ENCODE measurements around the gene HSPA14.

Gene HSPA14

DNA sequence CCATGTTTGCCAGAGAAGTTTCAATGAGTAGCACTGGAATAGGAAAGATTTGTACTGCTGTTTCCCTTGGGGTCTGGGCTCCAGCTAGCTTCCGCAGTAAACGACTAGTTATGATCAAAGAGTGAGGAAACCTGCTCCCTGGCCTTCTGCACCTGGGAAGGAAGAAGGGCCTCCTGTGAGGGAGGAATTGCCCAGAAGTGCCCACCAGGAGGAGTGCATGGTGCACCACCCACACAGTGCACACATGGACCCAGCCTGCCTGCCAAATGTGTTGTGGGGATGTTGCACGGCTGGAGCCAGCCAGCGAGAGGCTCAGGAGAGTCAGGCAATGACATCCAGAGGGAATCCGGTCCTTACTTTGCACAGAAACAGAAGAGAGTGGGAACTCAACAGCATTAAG lies 36.4 kb upstream of the HSPA14 start:
- Histone ChIP-seq H3K4me3 (ENCODE audit: low read depth, low read length, poor library complexity, severe bottlenecking) (no peak overlapping the region), H3K36me3 (ENCODE audit: insufficient read depth, low read length) (no peaks in the 10 kb centered on the region), H2AFZ (ENCODE audit: low read length) (no peak overlapping the region), H3K4me2 (ENCODE audit: low read length) (no peak overlapping the region), H4K20me1 (ENCODE audit: insufficient read depth, low read length) (no peaks in the 10 kb centered on the region), H3K79me2 (ENCODE audit: insufficient read depth, low read length) (no peaks in the 10 kb centered on the region), H3K9me3 (ENCODE audit: low read length) (no peaks in the 10 kb centered on the region), H3K27ac (ENCODE audit: low read depth, low read length, poor library complexity, severe bottlenecking) (no peak overlapping the region), H3K9me2 (ENCODE audit: low read depth, low read length) (no peaks in the 10 kb centered on the region), H3K27me3 (ENCODE audit: insufficient read depth, low read length) (no peaks in the 10 kb centered on the region), H3F3A (ENCODE audit: insufficient read depth, low read length) (no peaks in the 10 kb centered on the region), H3K4me1 (ENCODE audit: insufficient read depth, low read length, severe bottlenecking) (peaks cover 18% of the 10 kb centered on the region), H3K9ac (ENCODE audit: low read length) (no peak overlapping the region)
- TF ChIP-seq, protein P1, sequence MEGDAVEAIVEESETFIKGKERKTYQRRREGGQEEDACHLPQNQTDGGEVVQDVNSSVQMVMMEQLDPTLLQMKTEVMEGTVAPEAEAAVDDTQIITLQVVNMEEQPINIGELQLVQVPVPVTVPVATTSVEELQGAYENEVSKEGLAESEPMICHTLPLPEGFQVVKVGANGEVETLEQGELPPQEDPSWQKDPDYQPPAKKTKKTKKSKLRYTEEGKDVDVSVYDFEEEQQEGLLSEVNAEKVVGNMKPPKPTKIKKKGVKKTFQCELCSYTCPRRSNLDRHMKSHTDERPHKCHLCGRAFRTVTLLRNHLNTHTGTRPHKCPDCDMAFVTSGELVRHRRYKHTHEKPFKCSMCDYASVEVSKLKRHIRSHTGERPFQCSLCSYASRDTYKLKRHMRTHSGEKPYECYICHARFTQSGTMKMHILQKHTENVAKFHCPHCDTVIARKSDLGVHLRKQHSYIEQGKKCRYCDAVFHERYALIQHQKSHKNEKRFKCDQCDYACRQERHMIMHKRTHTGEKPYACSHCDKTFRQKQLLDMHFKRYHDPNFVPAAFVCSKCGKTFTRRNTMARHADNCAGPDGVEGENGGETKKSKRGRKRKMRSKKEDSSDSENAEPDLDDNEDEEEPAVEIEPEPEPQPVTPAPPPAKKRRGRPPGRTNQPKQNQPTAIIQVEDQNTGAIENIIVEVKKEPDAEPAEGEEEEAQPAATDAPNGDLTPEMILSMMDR (IDR thresholded peaks at IDR 0.05; ENCODE audit: low read length): no peak
- TF ChIP-seq EZH2 (IDR thresholded peaks at IDR 0.05; ENCODE audit: borderline replicate concordance, low read length): no peak

DNA sequence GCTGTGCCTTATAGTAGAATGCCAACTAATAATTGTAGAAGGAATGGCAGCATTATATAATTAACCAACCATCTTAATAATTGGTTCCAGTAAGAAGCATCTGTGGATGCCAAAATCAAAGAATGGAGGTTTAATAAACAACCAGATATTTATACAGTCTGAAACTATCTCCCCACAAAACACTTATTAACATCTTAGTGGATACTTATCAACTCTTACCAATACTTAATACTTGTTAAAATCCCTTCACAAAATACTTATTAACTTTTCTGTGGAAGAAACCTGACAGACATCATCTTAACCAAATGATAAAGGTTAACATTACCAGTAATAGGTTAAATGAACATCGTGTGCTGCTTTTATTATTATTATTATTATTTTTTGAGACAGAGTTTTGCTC lies 34.3 kb upstream of the HSPA14 start:
- no peak for TF ChIP-seq EZH2 (IDR thresholded peaks at IDR 0.05; ENCODE audit: borderline replicate concordance, low read length)
- TF ChIP-seq, protein P1 (IDR thresholded peaks at IDR 0.05; ENCODE audit: low read length): no peak
- Histone ChIP-seq H3K79me2 (ENCODE audit: insufficient read depth, low read length) (no peaks in the 10 kb centered on the region), H3K4me2 (ENCODE audit: low read length) (no peak overlapping the region), H4K20me1 (ENCODE audit: insufficient read depth, low read length) (no peaks in the 10 kb centered on the region), H3K36me3 (ENCODE audit: insufficient read depth, low read length) (no peaks in the 10 kb centered on the region), H3K4me3 (ENCODE audit: low read depth, low read length, poor library complexity, severe bottlenecking) (no peak overlapping the region), H3K9me3 (ENCODE audit: low read length) (no peaks in the 10 kb centered on the region), H3K9ac (ENCODE audit: low read length) (no peak overlapping the region), H3K27me3 (ENCODE audit: insufficient read depth, low read length) (no peaks in the 10 kb centered on the region), H3K9me2 (ENCODE audit: low read depth, low read length) (no peaks in the 10 kb centered on the region), H2AFZ (ENCODE audit: low read length) (no peak overlapping the region), H3K4me1 (ENCODE audit: insufficient read depth, low read length, severe bottlenecking) (peaks cover 13% of the 10 kb centered on the region), H3K27ac (ENCODE audit: low read depth, low read length, poor library complexity, severe bottlenecking) (no peak overlapping the region), H3F3A (ENCODE audit: insufficient read depth, low read length) (no peaks in the 10 kb centered on the region)

DNA sequence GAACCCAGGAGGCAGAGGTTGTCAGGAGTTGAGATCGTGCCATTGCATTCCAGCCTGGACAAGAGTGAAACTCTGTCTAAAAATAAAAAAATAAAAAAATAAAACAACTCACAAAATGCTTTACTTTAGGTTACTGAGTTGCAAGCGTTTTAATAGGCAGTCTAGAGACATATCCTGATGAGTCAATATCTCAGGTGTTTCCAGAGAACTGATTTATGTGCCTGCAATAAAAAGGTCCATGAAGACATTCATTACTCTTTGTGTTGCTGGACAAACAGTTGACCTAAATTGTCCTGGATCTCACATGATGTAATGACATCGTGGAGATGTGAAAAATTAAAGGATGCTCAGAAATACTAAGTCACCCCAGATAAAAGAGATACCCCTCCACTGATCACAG lies 31.8 kb upstream of the HSPA14 start:
- Histone ChIP-seq H3K9me2 (ENCODE audit: low read depth, low read length) (no peaks in the 10 kb centered on the region), H3K4me1 (ENCODE audit: insufficient read depth, low read length, severe bottlenecking) (peaks cover 19% of the 10 kb centered on the region), H3K79me2 (ENCODE audit: insufficient read depth, low read length) (no peaks in the 10 kb centered on the region)

More for the DNA sequence above, 31.8 kb upstream of the HSPA14 start:
- Histone ChIP-seq H3K36me3 (ENCODE audit: insufficient read depth, low read length) (no peaks in the 10 kb centered on the region), H3F3A (ENCODE audit: insufficient read depth, low read length) (no peaks in the 10 kb centered on the region), H2AFZ (ENCODE audit: low read length) (no peak overlapping the region), H3K4me2 (ENCODE audit: low read length) (no peak overlapping the region), H4K20me1 (ENCODE audit: insufficient read depth, low read length) (no peaks in the 10 kb centered on the region), H3K27ac (ENCODE audit: low read depth, low read length, poor library complexity, severe bottlenecking) (no peak overlapping the region), H3K9ac (ENCODE audit: low read length) (no peak overlapping the region), H3K27me3 (ENCODE audit: insufficient read depth, low read length) (no peaks in the 10 kb centered on the region), H3K9me3 (ENCODE audit: low read length) (no peaks in the 10 kb centered on the region), H3K4me3 (ENCODE audit: low read depth, low read length, poor library complexity, severe bottlenecking) (no peak overlapping the region)
- TF ChIP-seq, protein P1 (IDR thresholded peaks at IDR 0.05; ENCODE audit: low read length): no peak

Data from OCI-LY1 (cell line).